NCI-H1417 (cell line): ENCODE data around the gene RAB7A.

Source experiments
- DNase-seq, 3 experiments: peaks; one replicate each; lab custom pipeline; 2025; lab: John Stamatoyannopoulos, UW

RAB7A gene

DNA sequence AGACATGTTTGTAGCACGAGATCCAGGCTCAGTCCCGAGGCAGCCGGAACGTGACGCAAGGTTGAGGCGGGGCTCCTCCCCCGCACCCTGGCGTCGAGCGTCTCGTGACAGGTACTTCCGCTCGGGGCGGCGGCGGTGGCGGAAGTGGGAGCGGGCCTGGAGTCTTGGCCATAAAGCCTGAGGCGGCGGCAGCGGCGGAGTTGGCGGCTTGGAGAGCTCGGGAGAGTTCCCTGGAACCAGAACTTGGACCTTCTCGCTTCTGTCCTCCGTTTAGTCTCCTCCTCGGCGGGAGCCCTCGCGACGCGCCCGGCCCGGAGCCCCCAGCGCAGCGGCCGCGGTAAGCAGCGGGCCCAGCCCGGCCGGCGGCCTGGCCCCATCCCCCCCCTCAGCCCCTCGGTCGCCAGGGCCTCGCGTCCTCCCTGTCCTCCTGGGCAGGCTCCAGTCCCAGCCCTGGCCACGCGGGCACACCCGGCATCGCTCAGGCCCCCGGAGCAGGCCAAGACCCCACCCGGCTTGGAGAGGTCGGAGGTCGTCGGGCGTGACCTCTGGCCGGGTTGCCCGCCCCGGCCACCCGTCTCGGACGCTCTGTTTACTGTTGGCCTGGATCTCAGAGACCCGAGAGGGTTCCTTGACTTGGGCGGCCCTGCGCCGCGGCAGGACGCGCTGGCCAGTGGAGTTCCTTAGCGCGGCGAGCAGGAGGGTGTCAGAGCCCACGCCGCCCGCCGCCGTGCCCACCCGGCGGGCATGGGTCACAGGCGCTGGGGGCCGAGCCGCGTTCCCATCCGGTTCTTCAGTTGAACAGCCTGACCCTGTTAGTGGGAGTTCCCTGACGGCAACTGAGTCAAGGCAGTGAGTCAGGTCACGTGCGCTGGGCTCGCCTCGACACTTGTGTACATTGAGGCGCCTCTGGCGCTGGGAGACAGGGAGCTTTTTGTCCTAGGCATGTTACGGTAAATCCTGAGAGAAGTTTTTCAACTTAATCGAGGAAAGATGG, at the start of gene RAB7A:
Gene RAB7A, plus strand, starts transcription at position 161 of the 994 bp plus-strand sequence. CDS start 69,185 bp downstream, outside the sequence.
- peak; percentile 96 to 99 (median 99) for DNase-seq

DNA sequence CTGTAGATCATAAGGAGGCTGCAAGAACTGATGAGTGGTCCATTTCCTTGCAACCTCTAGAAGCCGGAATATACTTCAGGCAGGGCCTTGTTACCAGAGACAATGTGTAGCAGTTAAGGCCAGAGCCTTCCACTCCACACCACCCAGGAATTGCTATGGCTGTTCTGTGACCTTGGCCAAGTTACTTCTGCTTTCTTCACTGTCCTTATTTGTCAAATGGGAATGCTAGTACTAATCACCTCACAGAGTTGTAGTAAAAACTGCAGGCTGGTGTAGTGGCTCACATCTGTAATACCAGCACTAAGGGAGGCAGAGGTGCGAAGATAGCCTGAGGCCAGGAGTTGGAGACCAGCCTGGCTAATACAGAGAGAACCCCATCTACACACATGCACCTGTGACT, 46.6 kb upstream of the RAB7A start:
- no peak for DNase-seq

DNA sequence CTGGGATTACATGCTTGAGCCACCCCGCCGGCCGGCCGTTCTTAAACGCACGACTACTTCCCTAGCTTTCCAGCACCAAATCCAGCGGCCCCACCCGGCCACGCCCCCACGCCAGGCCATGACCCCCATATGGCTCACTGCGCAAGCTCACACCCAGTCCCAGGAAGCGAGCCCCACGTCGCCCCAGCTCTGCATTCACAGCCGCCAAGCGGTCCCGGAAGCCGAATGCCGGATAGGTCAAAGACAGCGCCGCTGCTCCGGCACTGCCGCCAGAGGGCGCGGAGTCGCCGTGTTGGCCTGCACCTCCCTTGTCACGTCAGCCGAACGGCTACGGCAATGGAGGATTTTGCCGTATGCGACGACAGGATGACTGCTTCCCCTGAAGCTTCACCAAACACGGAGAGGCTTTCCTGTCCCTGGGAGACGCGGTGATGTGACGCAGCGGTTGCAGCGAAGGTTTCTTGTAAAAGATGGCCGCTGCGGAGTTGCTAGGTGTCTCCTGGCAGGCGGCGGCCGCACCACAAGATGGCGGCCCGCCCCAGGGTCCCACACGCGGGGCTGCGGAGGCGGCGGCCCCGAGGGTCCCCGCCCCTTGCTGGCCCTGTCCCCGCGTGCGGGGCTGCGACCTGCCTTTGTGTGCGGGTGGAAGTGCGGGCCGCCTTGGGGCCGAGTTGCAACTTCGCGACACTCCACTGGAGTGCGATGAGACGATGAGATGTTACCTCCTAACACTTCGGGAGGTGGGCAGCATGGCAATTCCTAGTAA, 45.2 kb upstream of the RAB7A start:
- DNase-seq, result peak; percentile 93 to 100 (median 100)

DNA sequence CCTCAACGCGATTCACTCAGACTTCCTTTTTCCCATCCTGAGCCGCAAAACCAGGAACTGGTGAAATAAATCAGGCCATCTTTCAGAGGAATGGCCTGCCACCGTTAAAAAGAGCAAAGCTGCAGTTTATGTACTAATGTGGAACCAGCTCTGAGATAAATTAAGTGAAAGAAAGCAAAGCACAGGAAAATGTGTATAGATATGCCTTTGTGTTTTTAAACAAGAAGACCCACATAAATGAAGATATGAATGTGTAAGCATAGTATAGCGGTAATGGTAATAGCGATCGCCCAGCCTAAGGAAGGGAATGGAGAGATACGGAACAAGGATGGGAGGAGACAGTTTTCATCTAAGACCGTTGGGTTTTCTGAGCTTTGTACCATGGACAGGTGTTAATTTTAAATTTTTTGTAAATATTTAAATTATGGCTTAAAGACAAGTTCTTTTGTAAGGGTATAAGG, 44.6 kb upstream of the RAB7A start:
- DNase-seq, result peak in 1 of 3 experiments; percentile 62

DNA sequence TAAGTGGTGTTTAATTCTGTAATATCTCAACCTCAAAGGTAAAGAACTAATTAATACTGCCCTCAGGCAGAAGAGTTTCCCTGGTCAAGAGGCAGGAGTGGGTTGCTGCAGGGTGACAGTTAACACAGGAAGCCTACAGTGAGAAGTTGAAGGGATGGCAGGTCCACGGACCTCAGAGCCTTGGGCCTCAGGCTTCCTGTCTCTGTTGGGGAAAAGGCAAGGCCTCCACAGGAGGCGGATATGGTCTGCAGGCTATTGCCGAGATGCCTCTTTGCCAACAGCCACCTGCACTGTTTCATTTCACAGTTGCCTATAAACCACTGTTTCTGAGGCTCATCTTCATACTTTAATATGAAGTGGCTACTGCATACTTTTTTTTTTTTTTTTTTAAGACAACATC, 42.0 kb upstream of the RAB7A start:
- no peak for DNase-seq

DNA sequence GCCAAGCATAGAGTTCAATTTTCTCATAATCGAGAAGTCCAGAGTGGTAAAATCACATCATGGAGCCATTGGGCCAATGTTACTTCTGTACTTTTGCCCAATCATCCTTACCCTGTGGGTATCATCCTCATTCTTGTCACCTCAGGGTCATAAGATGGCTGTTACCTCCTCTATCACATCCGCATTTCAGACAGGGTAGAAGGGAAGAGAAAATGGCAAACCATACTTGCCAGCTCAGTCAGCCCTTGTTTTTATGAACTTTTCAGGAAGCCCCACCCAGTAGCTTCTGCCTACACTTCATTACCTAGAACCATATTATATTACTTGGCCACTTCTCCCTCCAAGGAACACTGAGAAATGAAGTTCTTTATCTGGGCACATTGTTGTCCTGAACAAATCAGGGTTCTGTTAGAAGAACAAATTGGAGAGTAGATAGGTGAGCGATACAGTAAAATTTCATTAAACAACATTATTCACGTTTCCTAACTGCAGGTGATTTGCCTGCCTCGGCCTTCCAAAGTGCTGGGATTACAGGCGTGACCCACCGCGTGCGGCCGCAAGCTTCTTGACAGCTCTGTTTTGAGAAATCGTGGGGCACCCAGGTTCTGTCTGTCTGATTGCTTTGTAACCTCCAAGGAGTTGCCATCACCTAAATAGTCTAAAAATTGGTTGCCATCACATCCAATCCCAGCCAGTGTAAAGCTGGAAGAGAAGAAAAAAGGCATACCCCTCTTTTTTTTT, 40.8 kb upstream of the RAB7A start:
- no peak for DNase-seq

DNA sequence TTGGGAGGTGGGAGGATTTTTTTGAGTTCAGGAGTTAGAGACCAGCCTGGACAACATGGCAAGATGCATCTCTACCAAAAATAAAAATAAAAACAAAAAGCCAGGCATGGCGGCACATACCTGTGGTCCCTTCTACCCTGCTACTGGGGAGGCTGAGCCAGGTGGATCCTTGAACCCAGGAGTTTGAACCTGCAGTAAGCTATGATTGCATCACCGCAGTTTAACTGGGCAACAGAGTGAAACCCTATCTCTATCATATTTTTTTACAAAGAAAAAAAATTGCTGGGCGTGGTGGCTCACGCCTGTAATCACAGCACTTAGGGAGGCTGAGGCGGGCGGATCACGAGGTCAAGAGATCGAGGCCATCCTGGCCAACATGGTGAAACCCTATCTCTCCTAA, 39.5 kb upstream of the RAB7A start:
- no peak for DNase-seq

DNA sequence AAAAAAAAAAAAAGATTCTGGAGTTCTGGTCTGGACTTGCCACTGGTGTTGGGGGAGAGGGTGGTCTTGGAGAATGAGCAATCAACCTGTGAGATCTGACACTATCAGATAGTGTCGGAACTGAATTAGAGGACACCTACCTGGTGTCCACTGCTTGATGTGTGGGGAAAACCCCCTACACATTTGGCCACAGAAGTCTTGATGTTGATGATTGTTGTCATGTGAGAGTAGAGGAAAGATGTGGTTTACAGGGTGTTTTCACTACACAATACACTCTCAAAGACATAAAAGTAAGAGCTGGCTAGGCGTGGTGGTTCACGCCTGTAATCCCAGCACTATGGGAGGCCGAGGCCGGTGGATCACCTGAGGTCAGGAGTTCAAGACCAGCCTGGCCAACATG, 36.9 kb upstream of the RAB7A start:
- no peak for DNase-seq

DNA sequence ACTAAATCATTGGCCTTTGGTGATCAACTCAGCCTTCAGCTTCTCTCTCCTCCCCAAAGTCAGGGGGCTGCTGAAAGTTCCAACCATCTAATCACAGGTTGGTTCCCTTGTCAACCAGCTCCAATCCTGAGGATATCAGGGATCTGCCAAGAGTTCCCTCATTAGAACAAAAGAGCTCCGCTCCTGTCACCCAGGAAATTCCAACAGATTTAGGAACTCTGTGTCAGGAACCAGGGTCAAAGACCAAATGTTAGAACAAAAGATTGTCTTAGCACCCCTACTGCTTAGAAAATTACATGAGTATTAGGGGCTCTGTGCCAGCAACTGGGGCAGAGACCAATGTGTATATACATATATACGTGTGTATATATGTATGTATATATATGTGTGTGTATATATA, 32.3 kb upstream of the RAB7A start:
- DNase-seq, result no peak

DNA sequence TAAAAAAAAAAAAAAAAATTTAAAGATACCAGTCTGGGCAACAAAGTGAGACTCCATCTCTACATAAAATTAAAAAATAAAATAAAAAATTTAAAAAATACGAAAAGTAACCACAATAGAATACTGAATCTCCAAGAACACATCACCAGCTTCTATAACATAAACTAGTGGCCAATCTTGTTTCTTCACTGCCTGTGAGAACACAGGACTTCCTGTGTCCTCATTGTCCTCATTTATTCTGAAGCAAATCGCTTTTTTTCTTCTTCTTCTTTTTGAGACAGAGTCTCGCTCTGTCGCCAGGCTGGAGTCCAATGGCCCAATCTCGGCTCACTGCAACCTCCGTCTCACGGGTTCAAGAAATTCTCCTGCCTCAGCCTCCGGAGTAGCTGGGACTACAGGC, 28.6 kb upstream of the RAB7A start:
- DNase-seq, result no peak

DNA sequence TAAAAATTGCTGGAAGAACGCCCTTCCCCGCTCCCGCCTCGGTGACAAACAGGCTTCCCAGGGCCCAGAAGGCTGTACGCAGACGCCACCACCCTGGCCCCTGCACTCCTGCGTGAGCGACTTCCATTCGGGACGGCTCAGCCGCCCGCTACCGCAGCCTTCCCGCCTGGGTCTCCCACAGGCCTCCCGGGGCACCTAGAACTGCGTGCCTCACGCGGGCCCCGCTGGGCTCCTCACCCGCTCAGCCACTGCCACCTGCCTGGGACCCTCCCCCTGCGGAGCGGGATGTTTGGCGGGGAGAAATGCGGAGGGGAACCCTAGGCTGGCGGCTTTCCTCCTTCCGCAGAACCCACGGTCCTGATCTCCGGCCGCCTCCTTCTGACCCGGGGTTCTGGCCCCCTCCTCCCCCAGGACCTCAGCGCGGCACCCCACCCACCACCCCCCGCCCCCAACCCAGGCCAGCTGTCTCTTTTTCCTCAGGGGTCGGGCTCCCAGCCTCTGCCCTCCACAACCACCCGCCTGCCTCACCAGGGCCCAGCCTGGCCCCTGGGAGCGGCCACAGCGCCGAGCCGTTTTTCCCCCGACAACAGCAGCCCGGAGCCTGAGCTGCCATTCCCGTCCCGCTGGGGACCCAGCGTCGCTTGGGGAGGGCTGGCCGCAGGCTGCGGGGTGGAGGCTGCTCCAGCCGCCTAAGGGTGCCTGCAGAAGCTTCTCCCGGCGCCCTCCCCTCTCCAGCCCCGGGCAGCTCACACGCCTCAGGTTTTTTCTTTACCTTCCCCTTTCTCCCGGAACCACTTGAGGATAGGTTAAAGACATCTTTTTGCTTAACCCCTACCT, 27.6 kb upstream of the RAB7A start:
- DNase-seq, result peak; percentile 55 to 72 (median 57)

DNA sequence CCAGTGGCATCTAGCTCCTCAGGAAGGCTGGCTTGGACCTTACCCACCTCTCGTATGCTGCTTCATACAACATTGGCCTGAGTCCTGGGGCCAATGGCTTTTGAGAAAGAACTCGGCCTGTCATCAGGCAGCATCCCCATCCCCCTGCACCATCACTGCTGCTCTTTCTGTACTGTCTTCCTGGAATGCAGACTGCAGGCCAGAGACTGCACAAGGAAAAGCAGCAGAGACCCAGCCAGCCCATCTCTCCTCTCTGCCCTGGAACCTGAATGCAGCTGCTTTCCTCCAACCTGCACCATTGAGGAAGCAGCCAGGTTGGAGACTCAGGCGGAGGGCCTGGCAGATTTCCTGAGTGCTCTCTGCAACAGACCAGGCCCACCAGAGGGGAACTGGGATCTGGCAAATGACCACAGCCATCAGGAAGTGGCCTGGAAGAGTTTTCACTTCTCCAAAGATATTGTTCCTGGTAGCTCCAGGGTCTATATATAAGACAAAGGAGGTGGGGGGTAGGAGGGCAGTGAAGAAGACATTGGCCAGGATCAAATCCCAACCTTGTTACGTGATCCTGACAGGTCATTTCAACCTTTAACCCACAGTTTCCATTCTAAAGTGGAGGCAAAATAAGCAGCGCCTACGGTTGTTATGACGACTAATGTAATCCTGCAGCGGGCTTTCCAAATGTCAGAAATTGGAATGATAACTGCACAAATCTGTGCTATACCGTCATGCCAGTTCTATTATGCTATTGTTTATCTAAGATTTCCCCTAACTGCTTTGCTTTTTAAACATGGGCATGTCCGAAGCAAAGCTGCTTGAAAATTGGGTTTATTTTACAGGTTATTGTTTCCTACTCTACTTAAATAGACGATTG, 24.4 kb upstream of the RAB7A start:
- DNase-seq, result peak in 1 of 3 experiments; percentile 48

DNA sequence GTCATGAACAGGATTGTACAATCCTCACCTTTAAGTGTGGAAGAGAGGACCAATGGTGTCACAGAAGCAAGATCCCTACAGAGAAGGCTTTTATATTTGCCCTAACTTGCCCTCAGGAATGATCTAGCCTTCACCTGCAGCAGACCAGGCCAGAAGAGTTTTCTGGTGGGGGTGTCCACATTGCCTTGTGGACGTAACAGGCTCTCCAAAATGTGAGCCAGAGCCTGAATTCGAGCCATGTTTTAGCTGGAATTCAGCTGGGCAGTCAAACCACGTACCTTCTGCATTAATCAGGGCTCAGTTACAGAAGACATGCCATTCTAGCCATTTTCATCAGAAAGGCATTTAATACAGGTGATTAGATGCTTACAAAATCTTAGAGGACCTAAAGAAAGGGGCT, 23.6 kb upstream of the RAB7A start:
- no peak for DNase-seq

DNA sequence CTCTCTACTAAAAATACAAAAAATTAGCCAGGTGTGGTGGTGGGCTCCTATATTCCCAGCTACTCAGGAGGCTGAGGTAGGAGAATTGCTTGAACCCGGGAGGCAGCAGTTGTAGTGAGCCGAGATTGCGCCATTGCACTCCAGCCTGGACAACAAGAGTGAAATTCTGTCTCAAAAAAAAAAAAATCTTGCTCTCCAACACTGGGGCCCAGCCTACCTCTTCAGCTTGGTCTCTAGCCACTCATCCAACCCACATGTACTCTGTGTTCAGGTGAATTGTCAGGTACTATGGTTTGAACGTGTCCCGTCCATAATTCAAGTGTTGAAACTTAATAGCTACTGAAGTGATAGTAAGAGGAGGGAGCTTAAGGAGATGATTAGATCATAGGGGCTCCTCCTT, 22.4 kb upstream of the RAB7A start:
- peak in 1 of 3 experiments; percentile 51 for DNase-seq

DNA sequence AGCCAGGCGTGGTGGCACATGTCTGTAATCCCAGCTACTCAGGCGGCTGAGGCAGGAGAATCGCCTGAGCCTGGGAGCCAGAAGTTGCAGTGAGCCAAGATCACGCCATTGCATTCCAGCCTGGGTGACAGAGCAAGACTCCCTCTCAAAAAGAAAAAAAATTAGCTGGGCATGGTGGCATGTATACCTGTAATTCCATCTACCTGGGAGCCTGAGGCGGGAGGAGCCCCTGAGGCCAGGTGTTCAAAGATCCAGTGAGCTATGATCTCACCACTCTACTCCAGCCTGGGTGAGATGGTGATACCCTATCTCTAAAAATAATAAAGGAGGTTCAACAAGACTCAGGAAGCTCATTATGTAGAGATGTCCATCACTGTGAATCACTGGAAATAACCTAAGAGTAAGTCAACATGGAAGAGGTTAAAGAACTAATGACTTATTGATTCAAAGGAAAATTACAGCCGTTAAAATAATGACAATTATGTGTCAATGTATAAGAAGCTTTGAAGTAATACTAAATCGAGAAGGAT, 19.8 kb upstream of the RAB7A start:
- peak in 1 of 3 experiments; percentile 19 for DNase-seq

DNA sequence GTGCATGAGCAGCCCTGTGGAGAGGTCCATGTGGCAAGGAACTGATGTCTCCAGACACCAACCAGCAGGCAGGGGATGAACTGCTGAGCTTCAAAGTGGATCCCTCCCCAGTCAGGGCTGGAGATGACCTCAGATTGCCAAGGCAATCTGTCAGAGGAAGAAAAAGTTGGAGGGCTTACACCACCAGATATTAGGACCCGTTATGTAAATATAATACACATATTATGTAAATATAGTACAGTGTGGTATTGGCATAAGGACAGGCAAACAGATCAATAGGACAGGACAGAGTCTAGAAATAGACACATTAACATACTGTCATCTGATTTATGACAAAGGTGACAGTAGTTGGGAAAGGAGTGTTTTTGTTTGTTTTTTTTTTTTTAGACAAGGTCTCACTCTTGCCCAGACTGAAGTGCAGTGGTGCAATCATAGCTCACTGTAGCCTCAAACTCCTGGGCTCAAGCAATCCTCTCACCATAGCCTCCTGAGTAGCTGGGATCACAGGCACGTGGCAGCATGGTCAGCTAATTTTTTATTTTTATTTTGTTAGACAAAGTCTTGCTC, 18.0 kb upstream of the RAB7A start:
- DNase-seq, result no peak

DNA sequence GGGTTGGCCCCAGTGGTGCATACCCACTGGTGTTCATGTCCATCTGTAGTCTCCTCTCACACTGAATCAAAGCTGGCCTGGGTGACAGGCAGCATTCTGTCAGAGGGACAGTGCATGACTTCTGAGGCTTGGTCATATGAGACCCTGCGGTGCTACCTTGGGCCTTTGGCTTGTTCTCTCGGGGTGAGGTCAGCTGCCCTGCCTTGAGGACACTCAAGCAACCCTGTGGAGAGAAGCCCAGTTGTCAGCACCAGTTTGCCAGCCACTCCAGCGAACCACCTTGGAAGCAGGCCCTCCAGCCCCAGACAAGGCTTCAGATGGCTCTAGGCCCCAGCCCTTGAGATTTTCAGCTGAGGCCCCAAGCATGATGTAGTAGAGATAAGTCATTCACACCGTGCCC, 16.9 kb upstream of the RAB7A start:
- DNase-seq, result no peak

DNA sequence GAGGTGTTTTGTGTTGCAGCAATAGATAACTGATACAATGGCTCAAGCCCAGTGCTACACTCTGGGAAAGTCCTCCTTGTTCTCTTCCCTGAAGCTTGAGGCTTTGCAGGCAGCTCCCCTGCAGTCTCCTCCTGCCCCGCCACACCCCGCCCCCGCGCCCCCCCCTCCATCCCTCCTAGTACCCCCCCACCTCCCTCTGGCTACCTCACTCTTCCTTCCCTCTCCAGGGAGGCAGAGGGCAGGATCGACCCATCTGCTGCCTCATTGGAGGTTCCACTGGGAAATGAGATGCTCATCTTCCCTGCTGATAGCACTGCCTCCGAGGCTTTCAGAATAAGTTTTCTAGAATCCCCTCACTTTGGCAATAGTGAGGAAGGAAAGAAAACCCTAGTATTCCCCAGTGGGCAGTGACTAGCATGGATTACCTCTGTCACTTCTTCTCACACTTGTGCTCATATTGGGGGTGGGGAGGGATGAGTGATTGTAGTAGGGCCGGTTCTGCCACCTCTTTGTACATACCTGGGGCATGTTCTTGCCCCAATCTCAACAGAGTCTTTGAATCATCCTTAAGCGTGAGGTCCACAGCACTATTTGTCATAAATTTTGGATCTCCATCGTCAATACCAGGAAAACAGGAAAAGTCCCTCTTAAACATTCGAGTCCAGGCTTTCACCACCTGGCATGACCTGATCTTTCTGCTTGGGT, 16.3 kb upstream of the RAB7A start:
- DNase-seq, result no peak
